ENCODE data around the gene SHKBP1. TPM values are rescaled to one million over a fixed set of nuclear protein-coding genes. Genes with fewer than 3 reads are reported as not detected.

The SHKBP1 gene
- total and polyA plus RNA-seq, 9 of the 15 experiments (the other 6 are each of a cell fraction or from before 2014, with no cell fraction given) = 1.2 to 58.1 (median 22.3) TPM

- ATAC-seq = no peak
- H3K4me1 ChIP-seq (replicated peaks in 1 of 2; ENCODE audit: control insufficient read depth in 2 of 2, insufficient read depth in 2 of 2, low read length in 2 of 2) = peaks cover 36 to 74% of the 10 kb centered on the region in 2 experiments
- 0 out of 2 replicates have a peak, but pooled peaks have one; percentile 8 for TF ChIP-seq POLR2G (IDR thresholded peaks at IDR 0.05; ENCODE audit: low read depth, low read length)
- TF ChIP-seq ZBTB40 (IDR thresholded peaks at IDR 0.05) = peak; percentile 46; the same call in 1 of the 2 replicates
- TF ChIP-seq ZBTB40 (CRISPR knock-in tag; IDR thresholded peaks at IDR 0.05) = no peak
- peak; percentile 6 for TF ChIP-seq SAP30 (IDR thresholded peaks at IDR 0.05; ENCODE audit: borderline replicate concordance, insufficient read depth, low read depth, low read length, poor library complexity, severe bottlenecking)
- TF ChIP-seq STAT5B (CRISPR knock-in tag; IDR thresholded peaks at IDR 0.05) = no peak
- TF ChIP-seq MAX (CRISPR knock-in tag; IDR thresholded peaks at IDR 0.05) = 0 out of 2 replicates have a peak, but pooled peaks have one; percentile 22
Observed at GRCh38 chr19:40597329-40597838, 20.7 kb downstream of the SHKBP1 start.

More at GRCh38 chr19:40597329-40597838, 20.7 kb downstream of the SHKBP1 start:
- DNase-seq (ENCODE audit: extremely low read depth in 1 of 4, low spot score in 3 of 4) (no peak), FAIRE-seq (no peak)
- POLR2A ChIA-PET = interaction anchor here (0.7 kb wide), 1 partner anchor 1257 kb away, joined by 3 read pairs; no protein-coding TSS in a partner anchor
- Histone ChIP-seq H3K4me2 (ENCODE audit: insufficient read depth, low read length) (peak overlapping the region; percentile 76), H3K9ac (ENCODE audit: insufficient read depth in 1 of 2, low read depth in 2 of 2, low read length in 2 of 2) (peak overlapping the region; percentile 52 to 84), H4K20me1 (replicated peaks; ENCODE audit: control insufficient read depth, insufficient read depth, low read length) (peaks cover 6% of the 10 kb centered on the region; the same call in 1 of the 2 replicates), H3K27ac (ENCODE audit: extremely low read depth, low read depth, low read length) (peak overlapping the region; percentile 53; the same call in 2 of the 3 replicates), H3K36me3 (ENCODE audit: control insufficient read depth, insufficient read depth, low read length) (peaks cover 7% of the 10 kb centered on the region; the same call in 1 of the 3 replicates), H3K27me3 (ENCODE audit: control insufficient read depth in 2 of 2, insufficient read depth in 2 of 2, low read length in 2 of 2) (no peaks in the 10 kb centered on the region), H3K9me3 (replicated peaks; ENCODE audit: control insufficient read depth, insufficient read depth, low read depth, low read length) (no peaks in the 10 kb centered on the region), H3K79me2 (ENCODE audit: control insufficient read depth, insufficient read depth, low read length) (peaks cover 17% of the 10 kb centered on the region), H3K4me3 (peak overlapping the region; percentile 50), H3K9me1 (ENCODE audit: control insufficient read depth, insufficient read depth, low read length) (peaks cover 4% of the 10 kb centered on the region), H2AFZ (ENCODE audit: low read depth, low read length) (peak overlapping the region; percentile 50)
- WGBS (ENCODE audit: insufficient coverage, low coverage, missing lambda C conversion rate) = 9% methylated on average over 13 of the region's 18 CpGs
- in situ Hi-C loops (cut with MboI) (no loop called here), intact Hi-C loops (cut with micrococcal nuclease) (no loop called here)
- CTCF ChIA-PET (ENCODE audit: low intra/inter-chr PET ratio) = interaction anchor here (0.7 to 2.3 kb wide), 3 partner anchors 48 to 133 kb away, joined by 3 to 7 read pairs (median 7); no protein-coding TSS in a partner anchor
- BruUV-seq (replicated peaks) = no TSS peak

All from K562 (cell line).